Neural cell (in vitro differentiated cells): ENCODE measurements around the gene FBXO10. TPM values are rescaled to one million over a fixed set of nuclear protein-coding genes. Genes with fewer than 3 reads are reported as not detected.

Experiments used
- H2AFZ ChIP-seq: fragments of 200-600, 300-800 bp; sonication (generic), shearing (Covaris generic); 2 replicates; pipeline ENCODE4 v1.6.0; 2014; ENCODE audit warnings: low read depth, mild to moderate bottlenecking, antibody characterized with exemption, low read length, moderate library complexity
- H3F3A ChIP-seq: fragments of 200-600 bp; shearing (Covaris generic); 2 replicates; pipeline ENCODE4 v1.6.1; 2016; ENCODE audit warnings: mild to moderate bottlenecking, moderate library complexity, mixed read lengths, antibody characterized with exemption, low read length; ENCODE audit not compliant: insufficient read depth, poor library complexity, severe bottlenecking
- H3K27ac ChIP-seq: fragments of 200-600, 300-800 bp; sonication (generic), shearing (Covaris generic); 2 replicates; pipeline ENCODE4 v1.5.1; 2014; ENCODE audit warnings: mild to moderate bottlenecking, low read length, moderate library complexity
- H3K27me3 ChIP-seq: fragments of 300-800, 200-600 bp; sonication (generic), shearing (Covaris generic); 2 replicates; pipeline ENCODE4 v1.6.0; 2014; ENCODE audit warnings: mild to moderate bottlenecking, low read depth, low read length, moderate library complexity; ENCODE audit not compliant: insufficient read depth
- H3K36me3 ChIP-seq: fragments of 300-800, 200-600 bp; sonication (generic), shearing (Covaris generic); 2 replicates; pipeline ENCODE4 v1.5.1; 2014; ENCODE audit warnings: mild to moderate bottlenecking, antibody characterized with exemption, low read length, moderate library complexity; ENCODE audit not compliant: insufficient read depth
- H3K4me2 ChIP-seq: fragments of 300-800, 200-600 bp; sonication (generic), shearing (Covaris generic); 2 replicates; pipeline ENCODE4 v1.6.0; 2014; ENCODE audit warnings: mild to moderate bottlenecking, low read length
- H3K4me3 ChIP-seq: fragments of 300-800, 200-600 bp; sonication (generic), shearing (Covaris generic); 2 replicates; pipeline ENCODE4 v1.5.1; 2014; ENCODE audit warnings: mild to moderate bottlenecking, low read length, moderate library complexity
- H3K79me2 ChIP-seq: fragments of 200-600 bp; shearing (Covaris generic); replicated peaks from 2 replicates; pipeline ENCODE4 v1.6.0; 2014; ENCODE audit warnings: mild to moderate bottlenecking, low read length, moderate library complexity; ENCODE audit not compliant: insufficient read depth
- H3K9ac ChIP-seq: fragments of 300-800, 200-600 bp; sonication (generic), shearing (Covaris generic); 2 replicates; pipeline ENCODE4 v1.6.1; 2016; ENCODE audit warnings: mild to moderate bottlenecking, low read length, mixed read lengths
- H3K9me2 ChIP-seq: fragments of 200-600 bp; shearing (Covaris generic); 2 replicates; pipeline ENCODE4 v1.6.1; 2016; ENCODE audit warnings: mild to moderate bottlenecking, low read length, mixed read lengths; ENCODE audit not compliant: insufficient read depth
- H3K9me3 ChIP-seq: fragments of 200-600, 300-800 bp; sonication (generic), shearing (Covaris generic); 2 replicates; pipeline ENCODE4 v1.6.1; 2016; ENCODE audit warnings: mild to moderate bottlenecking, mixed run types, low read length, moderate library complexity, mixed read lengths
- H4K20me1 ChIP-seq: fragments of 200-600 bp; shearing (Covaris generic); 2 replicates; pipeline ENCODE4 v1.6.1; 2016; ENCODE audit warnings: mild to moderate bottlenecking, mixed run types; ENCODE audit not compliant: insufficient read depth
- CTCF ChIP-seq: fragments of 450-650 bp; IDR thresholded peaks from 2 replicates; pipeline ENCODE4 v1.5.1; 2014; ENCODE audit warnings: antibody characterized with exemption, mild to moderate bottlenecking, moderate library complexity; ENCODE audit not compliant: poor library complexity, severe bottlenecking
- EP300 ChIP-seq: fragments of 450-650 bp; conservative IDR thresholded peaks from 2 replicates; pipeline ENCODE4 v1.6.1; 2014; ENCODE audit warnings: antibody characterized with exemption, mild to moderate bottlenecking, moderate library complexity; ENCODE audit not compliant: poor library complexity, severe bottlenecking
- EZH2 ChIP-seq: fragments of 200-600, 300-800 bp; shearing (Covaris generic), sonication (generic); IDR thresholded peaks from 2 replicates; pipeline ENCODE4 v1.6.1; 2014; ENCODE audit warnings: antibody characterized with exemption, low read length, borderline replicate concordance, mild to moderate bottlenecking; ENCODE audit not compliant: insufficient read depth, poor library complexity, severe bottlenecking
- MXI1 ChIP-seq: fragments of 450-650 bp; conservative IDR thresholded peaks from 2 replicates; pipeline ENCODE4 v1.6.1; 2014; ENCODE audit warnings: antibody characterized with exemption, mild to moderate bottlenecking; ENCODE audit not compliant: poor library complexity, severe bottlenecking
- POLR2AphosphoS5 ChIP-seq: IDR thresholded peaks from 2 replicates; pipeline ENCODE4 v1.6.1; 2012
- RAD21 ChIP-seq: fragments of 450-650 bp; conservative IDR thresholded peaks from 2 replicates; pipeline ENCODE4 v1.6.1; 2014; ENCODE audit warnings: antibody characterized with exemption, mild to moderate bottlenecking, moderate library complexity
- REST ChIP-seq: IDR thresholded peaks from 2 replicates; pipeline ENCODE4 v1.6.1; 2012; ENCODE audit warnings: borderline replicate concordance
- SMC3 ChIP-seq: fragments of 450-650 bp; conservative IDR thresholded peaks from 2 replicates; pipeline ENCODE4 v1.6.1; 2014; ENCODE audit warnings: antibody characterized with exemption, mild to moderate bottlenecking, moderate library complexity; ENCODE audit not compliant: poor library complexity
- TAF1 ChIP-seq: IDR thresholded peaks from 2 replicates; pipeline ENCODE4 v1.6.1; 2012; ENCODE audit warnings: low read depth
- polyA plus RNA-seq: library from polyadenylated mRNA; depleted of rRNA; stranded (reverse); fragments of >200 nt; gene quantifications from 2 replicates; pipeline ENCODE4 v1.2.3, GENCODE V29; 2014

Gene FBXO10
- polyA plus RNA-seq, 1 donor from 2014 or later = 16.0 TPM

GRCh38 chr9:37571282-37571681 is 4.9 kb downstream of the FBXO10 start:
- no peaks in the 10 kb centered on the region for H3K9me3 ChIP-seq
- no peak overlapping the region for H3K27ac ChIP-seq
- peaks cover 3% of the 10 kb centered on the region for H3F3A ChIP-seq
- H3K4me2 ChIP-seq = no peak overlapping the region
- peaks cover 51% of the 10 kb centered on the region for H3K79me2 ChIP-seq
- no peaks in the 10 kb centered on the region for H3K27me3 ChIP-seq
- no peak overlapping the region for H3K4me3 ChIP-seq
- H2AFZ ChIP-seq = no peak overlapping the region
- H3K36me3 ChIP-seq = no peaks in the 10 kb centered on the region
- no peak overlapping the region for H3K9ac ChIP-seq
- H3K9me2 ChIP-seq = no peaks in the 10 kb centered on the region
- H4K20me1 ChIP-seq = no peaks in the 10 kb centered on the region
- no peak for TF ChIP-seq EZH2

DNA sequence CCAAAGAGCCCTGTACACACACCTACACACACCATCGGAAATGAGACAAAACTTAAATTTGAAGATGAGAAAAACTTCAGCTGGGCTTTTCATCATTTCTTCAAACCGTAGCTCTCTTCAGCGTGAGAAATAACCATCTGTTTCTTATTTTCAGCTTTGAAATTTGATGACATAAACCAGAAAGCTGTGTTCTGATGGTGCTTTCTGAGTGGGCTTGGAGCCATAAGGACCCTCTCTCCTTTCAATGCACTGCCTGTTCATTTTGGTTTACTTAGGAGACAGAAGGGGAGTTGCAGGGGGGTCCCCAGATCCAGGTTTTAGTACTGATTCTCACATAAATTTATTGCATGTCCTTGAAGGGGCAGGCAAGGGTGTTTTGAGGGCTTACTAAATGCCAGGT is 9.5 kb downstream of the FBXO10 start:
- Histone ChIP-seq H3K4me3 (no peak overlapping the region), H3K4me2 (no peak overlapping the region), H2AFZ (no peak overlapping the region), H3K36me3 (no peaks in the 10 kb centered on the region), H3K9ac (no peak overlapping the region), H3K27me3 (no peaks in the 10 kb centered on the region), H3K79me2 (peaks cover 27% of the 10 kb centered on the region), H4K20me1 (no peaks in the 10 kb centered on the region), H3K27ac (no peak overlapping the region), H3F3A (no peaks in the 10 kb centered on the region), H3K9me2 (no peaks in the 10 kb centered on the region), H3K9me3 (peaks cover 2% of the 10 kb centered on the region)
- no peak for TF ChIP-seq CTCF
- no peak for TF ChIP-seq POLR2AphosphoS5
- TF ChIP-seq TAF1 = no peak
- TF ChIP-seq MXI1 = no peak
- no peak for TF ChIP-seq EZH2
- no peak for TF ChIP-seq RAD21
- no peak for TF ChIP-seq EP300
- no peak for TF ChIP-seq REST
- no peak for TF ChIP-seq SMC3
